Measurements from ENCODE around the gene REEP5.

The REEP5 gene

GRCh38 chr5:112878101-112878500 is 43.9 kb downstream of the REEP5 start:
- TF ChIP-seq EZH2phosphoT487 (IDR thresholded peaks at IDR 0.05; ENCODE audit: borderline replicate concordance) = no peak
- TF ChIP-seq, protein P1, sequence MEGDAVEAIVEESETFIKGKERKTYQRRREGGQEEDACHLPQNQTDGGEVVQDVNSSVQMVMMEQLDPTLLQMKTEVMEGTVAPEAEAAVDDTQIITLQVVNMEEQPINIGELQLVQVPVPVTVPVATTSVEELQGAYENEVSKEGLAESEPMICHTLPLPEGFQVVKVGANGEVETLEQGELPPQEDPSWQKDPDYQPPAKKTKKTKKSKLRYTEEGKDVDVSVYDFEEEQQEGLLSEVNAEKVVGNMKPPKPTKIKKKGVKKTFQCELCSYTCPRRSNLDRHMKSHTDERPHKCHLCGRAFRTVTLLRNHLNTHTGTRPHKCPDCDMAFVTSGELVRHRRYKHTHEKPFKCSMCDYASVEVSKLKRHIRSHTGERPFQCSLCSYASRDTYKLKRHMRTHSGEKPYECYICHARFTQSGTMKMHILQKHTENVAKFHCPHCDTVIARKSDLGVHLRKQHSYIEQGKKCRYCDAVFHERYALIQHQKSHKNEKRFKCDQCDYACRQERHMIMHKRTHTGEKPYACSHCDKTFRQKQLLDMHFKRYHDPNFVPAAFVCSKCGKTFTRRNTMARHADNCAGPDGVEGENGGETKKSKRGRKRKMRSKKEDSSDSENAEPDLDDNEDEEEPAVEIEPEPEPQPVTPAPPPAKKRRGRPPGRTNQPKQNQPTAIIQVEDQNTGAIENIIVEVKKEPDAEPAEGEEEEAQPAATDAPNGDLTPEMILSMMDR (conservative IDR thresholded peaks at IDR 0.05; ENCODE audit: low read length) = no peak
- H3K9me2 ChIP-seq (replicated peaks; ENCODE audit: low read depth, low read length) = no peaks in the 10 kb centered on the region
- H3K9me3 ChIP-seq (ENCODE audit: insufficient read depth, low read depth, low read length) = no peaks in the 10 kb centered on the region
- no peak overlapping the region for H2AFZ ChIP-seq (ENCODE audit: low read length)
- peaks cover 16% of the 10 kb centered on the region; the same call in 1 of the 2 replicates for H3K36me3 ChIP-seq (ENCODE audit: insufficient read depth, low read length)
- peaks cover 3% of the 10 kb centered on the region; the same call in 1 of the 2 replicates for H3F3A ChIP-seq (ENCODE audit: low read depth)
- H3K4me1 ChIP-seq (ENCODE audit: insufficient read depth, low read length, poor library complexity, severe bottlenecking) = peaks cover 8% of the 10 kb centered on the region
- no peak overlapping the region for H3K4me2 ChIP-seq (ENCODE audit: low read depth, low read length, poor library complexity, severe bottlenecking)
- no peaks in the 10 kb centered on the region for H3K27me3 ChIP-seq (ENCODE audit: insufficient read depth, low read length, poor library complexity, severe bottlenecking)
- H3K79me2 ChIP-seq (ENCODE audit: insufficient read depth, low read length) = no peaks in the 10 kb centered on the region
- H3K4me3 ChIP-seq (ENCODE audit: low read length, poor library complexity, severe bottlenecking) = no peak overlapping the region
- H4K20me1 ChIP-seq (ENCODE audit: insufficient read depth, low read length, poor library complexity, severe bottlenecking) = no peaks in the 10 kb centered on the region
- no peak overlapping the region for H3K9ac ChIP-seq (ENCODE audit: low read depth, low read length, poor library complexity, severe bottlenecking)

DNA sequence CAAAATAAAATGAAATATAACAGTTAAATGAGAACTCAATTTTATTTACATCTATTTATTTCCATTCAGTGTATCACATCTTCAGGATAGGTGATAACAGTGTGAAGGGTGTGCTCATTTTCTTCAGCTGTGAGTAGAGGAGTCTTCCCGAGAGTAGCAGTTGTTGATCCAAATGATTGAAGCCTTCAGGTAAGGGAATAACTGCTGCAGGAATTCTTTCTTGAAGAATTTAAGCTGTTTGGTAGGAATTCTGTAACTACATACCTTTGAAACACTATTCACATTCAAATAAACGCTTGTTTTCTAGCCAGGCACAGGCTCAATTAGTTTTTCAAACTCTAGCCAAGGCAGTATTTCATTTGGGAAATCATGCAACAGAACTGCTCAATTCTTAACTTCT is 45.7 kb downstream of the REEP5 start:
- Histone ChIP-seq H3K9me3 (ENCODE audit: insufficient read depth, low read depth, low read length) (no peaks in the 10 kb centered on the region), H2AFZ (ENCODE audit: low read length) (no peak overlapping the region), H3K4me1 (ENCODE audit: insufficient read depth, low read length, poor library complexity, severe bottlenecking) (peaks cover 8% of the 10 kb centered on the region), H3K27me3 (ENCODE audit: insufficient read depth, low read length, poor library complexity, severe bottlenecking) (no peaks in the 10 kb centered on the region), H3K9ac (ENCODE audit: low read depth, low read length, poor library complexity, severe bottlenecking) (no peak overlapping the region), H3F3A (ENCODE audit: low read depth) (peaks cover 3% of the 10 kb centered on the region; the same call in 1 of the 2 replicates), H4K20me1 (ENCODE audit: insufficient read depth, low read length, poor library complexity, severe bottlenecking) (no peaks in the 10 kb centered on the region), H3K36me3 (ENCODE audit: insufficient read depth, low read length) (peaks cover 16% of the 10 kb centered on the region; the same call in 1 of the 2 replicates), H3K4me2 (ENCODE audit: low read depth, low read length, poor library complexity, severe bottlenecking) (no peak overlapping the region), H3K9me2 (replicated peaks; ENCODE audit: low read depth, low read length) (no peaks in the 10 kb centered on the region), H3K4me3 (ENCODE audit: low read length, poor library complexity, severe bottlenecking) (no peak overlapping the region), H3K79me2 (ENCODE audit: insufficient read depth, low read length) (no peaks in the 10 kb centered on the region)
- TF ChIP-seq, protein P1 (conservative IDR thresholded peaks at IDR 0.05; ENCODE audit: low read length) = no peak
- no peak for TF ChIP-seq EZH2phosphoT487 (IDR thresholded peaks at IDR 0.05; ENCODE audit: borderline replicate concordance)

GRCh38 chr5:112870966-112871365 is 51.1 kb downstream of the REEP5 start:
- no peaks in the 10 kb centered on the region for H3F3A ChIP-seq (ENCODE audit: low read depth)
- H4K20me1 ChIP-seq (ENCODE audit: insufficient read depth, low read length, poor library complexity, severe bottlenecking) = no peaks in the 10 kb centered on the region
- no peaks in the 10 kb centered on the region for H3K4me1 ChIP-seq (ENCODE audit: insufficient read depth, low read length, poor library complexity, severe bottlenecking)
- no peak overlapping the region for H3K4me2 ChIP-seq (ENCODE audit: low read depth, low read length, poor library complexity, severe bottlenecking)
- H3K27me3 ChIP-seq (ENCODE audit: insufficient read depth, low read length, poor library complexity, severe bottlenecking) = no peaks in the 10 kb centered on the region
- H2AFZ ChIP-seq (ENCODE audit: low read length) = no peak overlapping the region
- no peaks in the 10 kb centered on the region for H3K9me2 ChIP-seq (replicated peaks; ENCODE audit: low read depth, low read length)
- 0 out of 2 replicates have a peak, but pooled peaks cover 7% of the 10 kb centered on the region for H3K36me3 ChIP-seq (ENCODE audit: insufficient read depth, low read length)
- H3K9ac ChIP-seq (ENCODE audit: low read depth, low read length, poor library complexity, severe bottlenecking) = no peak overlapping the region
- 0 out of 2 replicates have a peak, but pooled peaks cover 3% of the 10 kb centered on the region for H3K79me2 ChIP-seq (ENCODE audit: insufficient read depth, low read length)
- H3K4me3 ChIP-seq (ENCODE audit: low read length, poor library complexity, severe bottlenecking) = no peak overlapping the region
- no peaks in the 10 kb centered on the region for H3K9me3 ChIP-seq (ENCODE audit: insufficient read depth, low read depth, low read length)
- no peak for TF ChIP-seq EZH2phosphoT487 (IDR thresholded peaks at IDR 0.05; ENCODE audit: borderline replicate concordance)
- TF ChIP-seq, protein P1 (conservative IDR thresholded peaks at IDR 0.05; ENCODE audit: low read length) = no peak
